ENCODE data around the gene PROSER2.

Gene PROSER2

GRCh38 chr10:11906714-11907113 lies 83.6 kb downstream of the PROSER2 start:
- FAIRE-seq (no peak), DNase-seq (ENCODE audit: insufficient read length) (no peak)
- no peak for TF ChIP-seq TAF1 (IDR thresholded peaks at IDR 0.05; ENCODE audit: borderline replicate concordance, low read depth, low read length)
- no peak for TF ChIP-seq POLR2A (IDR thresholded peaks at IDR 0.05; ENCODE audit: low read depth, low read length)

- DNase-seq (ENCODE audit: insufficient read length) (no peak), FAIRE-seq (no peak)
- no peak for TF ChIP-seq TAF1 (IDR thresholded peaks at IDR 0.05; ENCODE audit: borderline replicate concordance, low read depth, low read length)
- no peak for TF ChIP-seq POLR2AphosphoS5 (IDR thresholded peaks at IDR 0.05; ENCODE audit: low read depth, low read length)
- no peak for TF ChIP-seq POLR2A (IDR thresholded peaks at IDR 0.05; ENCODE audit: low read depth, low read length)
Observed at GRCh38 chr10:11907914-11908313, 84.8 kb downstream of the PROSER2 start.

GRCh38 chr10:11908536-11908935 lies 85.4 kb downstream of the PROSER2 start:
- no peak for DNase-seq (ENCODE audit: insufficient read length)
- no peak for FAIRE-seq
- no peak for TF ChIP-seq POLR2AphosphoS5 (IDR thresholded peaks at IDR 0.05; ENCODE audit: low read depth, low read length)
- TF ChIP-seq POLR2A (IDR thresholded peaks at IDR 0.05; ENCODE audit: low read depth, low read length), result no peak
- TF ChIP-seq TAF1 (IDR thresholded peaks at IDR 0.05; ENCODE audit: borderline replicate concordance, low read depth, low read length), result no peak

- FAIRE-seq (no peak), DNase-seq (ENCODE audit: insufficient read length) (no peak)
- TF ChIP-seq POLR2AphosphoS5 (IDR thresholded peaks at IDR 0.05; ENCODE audit: low read depth, low read length) (no peak), TAF1 (IDR thresholded peaks at IDR 0.05; ENCODE audit: borderline replicate concordance, low read depth, low read length) (no peak), POLR2A (IDR thresholded peaks at IDR 0.05; ENCODE audit: low read depth, low read length) (no peak)
Observed at GRCh38 chr10:11908991-11909390, 85.8 kb downstream of the PROSER2 start.

GRCh38 chr10:11909618-11910017 lies 86.5 kb downstream of the PROSER2 start:
- TF ChIP-seq TAF1 (IDR thresholded peaks at IDR 0.05; ENCODE audit: borderline replicate concordance, low read depth, low read length) (no peak), POLR2A (IDR thresholded peaks at IDR 0.05; ENCODE audit: low read depth, low read length) (no peak), POLR2AphosphoS5 (IDR thresholded peaks at IDR 0.05; ENCODE audit: low read depth, low read length) (no peak)
- DNase-seq (ENCODE audit: insufficient read length), result no peak
- FAIRE-seq, result no peak

- TF ChIP-seq POLR2A (IDR thresholded peaks at IDR 0.05; ENCODE audit: low read depth, low read length), result no peak
- FAIRE-seq (no peak), DNase-seq (ENCODE audit: insufficient read length) (no peak)
Observed at GRCh38 chr10:11910102-11910501, 86.9 kb downstream of the PROSER2 start.

GRCh38 chr10:11913079-11913641 lies 90.0 kb downstream of the PROSER2 start:
- FAIRE-seq, result no peak
- TF ChIP-seq TAF1 (IDR thresholded peaks at IDR 0.05; ENCODE audit: borderline replicate concordance, low read depth, low read length), result no peak
- TF ChIP-seq POLR2AphosphoS5 (IDR thresholded peaks at IDR 0.05; ENCODE audit: low read depth, low read length), result no peak
- no peak for TF ChIP-seq POLR2A (IDR thresholded peaks at IDR 0.05; ENCODE audit: low read depth, low read length)
- no peak for DNase-seq (ENCODE audit: insufficient read length)

GRCh38 chr10:11918384-11918783 lies 95.2 kb downstream of the PROSER2 start:
- DNase-seq (ENCODE audit: insufficient read length) (no peak), FAIRE-seq (no peak)
- TF ChIP-seq POLR2A (IDR thresholded peaks at IDR 0.05; ENCODE audit: low read depth, low read length) (no peak), POLR2AphosphoS5 (IDR thresholded peaks at IDR 0.05; ENCODE audit: low read depth, low read length) (no peak), TAF1 (IDR thresholded peaks at IDR 0.05; ENCODE audit: borderline replicate concordance, low read depth, low read length) (no peak)

- TF ChIP-seq POLR2AphosphoS5 (IDR thresholded peaks at IDR 0.05; ENCODE audit: low read depth, low read length) (no peak), POLR2A (IDR thresholded peaks at IDR 0.05; ENCODE audit: low read depth, low read length) (no peak)
- DNase-seq (ENCODE audit: insufficient read length) (no peak), FAIRE-seq (no peak)
Observed at GRCh38 chr10:11919271-11919670, 96.1 kb downstream of the PROSER2 start.
